GM12873 (cell line): ENCODE results near the gene SLC25A5.

Experiments used
- TF ChIP-seq, protein P1 (sequence below): IDR thresholded peaks from 2 replicates; pipeline ENCODE4 v1.5.1; 2012; ENCODE audit warnings: low read depth, mild to moderate bottlenecking, moderate library complexity, low read length, control low read depth; ENCODE audit not compliant: insufficient read depth; ENCODE audit errors: missing control alignments

SLC25A5 gene

DNA sequence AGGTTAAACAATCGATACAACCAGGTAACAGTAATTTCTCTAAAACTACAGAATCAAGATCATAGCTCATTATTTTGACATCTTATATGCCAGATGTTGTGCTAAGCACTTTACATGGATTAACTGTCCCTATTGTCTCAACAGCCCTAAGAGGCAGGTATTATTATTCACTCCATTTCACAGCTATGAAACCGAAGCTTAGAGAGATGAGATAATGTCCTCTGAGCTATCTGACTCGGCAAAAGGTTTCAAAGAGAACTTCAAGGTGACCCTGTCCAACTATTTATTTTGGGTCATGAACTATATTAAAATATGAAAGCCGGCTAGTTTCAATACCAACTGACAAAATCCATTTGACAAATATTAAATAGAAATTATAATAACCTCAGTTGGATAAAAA lies 10.3 kb downstream of the SLC25A5 start:
- TF ChIP-seq, protein P1, sequence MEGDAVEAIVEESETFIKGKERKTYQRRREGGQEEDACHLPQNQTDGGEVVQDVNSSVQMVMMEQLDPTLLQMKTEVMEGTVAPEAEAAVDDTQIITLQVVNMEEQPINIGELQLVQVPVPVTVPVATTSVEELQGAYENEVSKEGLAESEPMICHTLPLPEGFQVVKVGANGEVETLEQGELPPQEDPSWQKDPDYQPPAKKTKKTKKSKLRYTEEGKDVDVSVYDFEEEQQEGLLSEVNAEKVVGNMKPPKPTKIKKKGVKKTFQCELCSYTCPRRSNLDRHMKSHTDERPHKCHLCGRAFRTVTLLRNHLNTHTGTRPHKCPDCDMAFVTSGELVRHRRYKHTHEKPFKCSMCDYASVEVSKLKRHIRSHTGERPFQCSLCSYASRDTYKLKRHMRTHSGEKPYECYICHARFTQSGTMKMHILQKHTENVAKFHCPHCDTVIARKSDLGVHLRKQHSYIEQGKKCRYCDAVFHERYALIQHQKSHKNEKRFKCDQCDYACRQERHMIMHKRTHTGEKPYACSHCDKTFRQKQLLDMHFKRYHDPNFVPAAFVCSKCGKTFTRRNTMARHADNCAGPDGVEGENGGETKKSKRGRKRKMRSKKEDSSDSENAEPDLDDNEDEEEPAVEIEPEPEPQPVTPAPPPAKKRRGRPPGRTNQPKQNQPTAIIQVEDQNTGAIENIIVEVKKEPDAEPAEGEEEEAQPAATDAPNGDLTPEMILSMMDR, result no peak

DNA sequence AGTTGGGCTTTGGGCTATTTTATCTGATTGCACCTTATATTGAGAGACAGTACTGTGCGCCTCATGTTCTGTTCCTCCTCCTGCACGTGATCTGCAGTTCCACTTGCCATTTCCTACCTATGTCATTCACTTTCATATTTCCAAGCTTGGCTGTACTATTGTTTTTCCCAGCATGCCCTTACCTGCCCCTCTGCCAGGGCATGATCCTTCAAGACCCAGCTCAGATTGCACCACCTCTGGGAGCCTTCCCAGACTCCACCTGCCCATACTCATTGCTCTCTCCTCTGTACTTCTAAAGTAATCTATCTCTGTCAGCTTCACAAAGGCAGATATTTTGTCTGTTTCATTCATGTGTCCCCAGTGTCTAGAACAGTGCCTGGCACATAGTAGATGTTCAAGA lies 11.6 kb downstream of the SLC25A5 start:
- TF ChIP-seq, protein P1, result no peak

DNA sequence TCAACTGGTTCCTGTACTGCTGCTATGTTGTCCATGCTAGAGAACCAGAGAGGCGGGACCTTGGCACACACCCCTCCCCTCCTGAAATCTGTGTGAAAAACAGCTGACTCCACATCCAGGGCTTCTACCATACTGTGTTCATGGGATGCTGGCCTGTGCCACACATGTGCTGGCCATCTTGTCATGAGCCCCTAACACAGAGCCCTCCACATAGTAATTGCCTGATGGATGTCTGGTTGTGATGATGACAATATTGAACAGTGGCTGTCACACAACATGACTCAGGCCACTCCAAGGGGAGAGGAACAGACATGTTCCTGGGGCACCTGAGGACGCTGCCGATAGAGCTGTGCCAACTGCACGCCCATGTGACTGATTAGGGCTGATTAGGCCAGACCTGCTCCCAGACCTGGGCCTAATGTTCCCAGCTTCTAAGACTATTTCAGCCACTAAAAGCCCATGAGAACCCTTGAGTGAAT lies 13.1 kb downstream of the SLC25A5 start:
- TF ChIP-seq, protein P1, result no peak

DNA sequence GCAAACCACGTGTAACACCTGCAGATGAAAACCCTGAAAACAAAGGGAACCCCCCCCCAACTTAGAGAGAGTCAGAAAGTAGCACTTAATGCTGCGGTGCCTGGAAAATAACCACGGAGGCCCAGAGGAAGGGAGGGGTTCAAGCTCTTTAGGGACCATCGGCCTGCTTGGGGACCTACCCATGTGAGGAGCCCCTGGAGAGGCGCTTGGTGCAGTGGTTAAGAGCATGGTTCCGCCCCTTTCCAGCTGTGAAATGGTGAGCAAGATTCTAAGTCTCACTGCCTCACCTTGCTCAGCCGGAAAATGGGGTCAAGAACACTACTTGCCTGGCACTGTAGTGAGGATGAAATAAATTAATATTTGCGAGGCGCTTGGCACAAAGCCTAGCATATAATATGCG lies 13.8 kb downstream of the SLC25A5 start:
- TF ChIP-seq, protein P1, result no peak

DNA sequence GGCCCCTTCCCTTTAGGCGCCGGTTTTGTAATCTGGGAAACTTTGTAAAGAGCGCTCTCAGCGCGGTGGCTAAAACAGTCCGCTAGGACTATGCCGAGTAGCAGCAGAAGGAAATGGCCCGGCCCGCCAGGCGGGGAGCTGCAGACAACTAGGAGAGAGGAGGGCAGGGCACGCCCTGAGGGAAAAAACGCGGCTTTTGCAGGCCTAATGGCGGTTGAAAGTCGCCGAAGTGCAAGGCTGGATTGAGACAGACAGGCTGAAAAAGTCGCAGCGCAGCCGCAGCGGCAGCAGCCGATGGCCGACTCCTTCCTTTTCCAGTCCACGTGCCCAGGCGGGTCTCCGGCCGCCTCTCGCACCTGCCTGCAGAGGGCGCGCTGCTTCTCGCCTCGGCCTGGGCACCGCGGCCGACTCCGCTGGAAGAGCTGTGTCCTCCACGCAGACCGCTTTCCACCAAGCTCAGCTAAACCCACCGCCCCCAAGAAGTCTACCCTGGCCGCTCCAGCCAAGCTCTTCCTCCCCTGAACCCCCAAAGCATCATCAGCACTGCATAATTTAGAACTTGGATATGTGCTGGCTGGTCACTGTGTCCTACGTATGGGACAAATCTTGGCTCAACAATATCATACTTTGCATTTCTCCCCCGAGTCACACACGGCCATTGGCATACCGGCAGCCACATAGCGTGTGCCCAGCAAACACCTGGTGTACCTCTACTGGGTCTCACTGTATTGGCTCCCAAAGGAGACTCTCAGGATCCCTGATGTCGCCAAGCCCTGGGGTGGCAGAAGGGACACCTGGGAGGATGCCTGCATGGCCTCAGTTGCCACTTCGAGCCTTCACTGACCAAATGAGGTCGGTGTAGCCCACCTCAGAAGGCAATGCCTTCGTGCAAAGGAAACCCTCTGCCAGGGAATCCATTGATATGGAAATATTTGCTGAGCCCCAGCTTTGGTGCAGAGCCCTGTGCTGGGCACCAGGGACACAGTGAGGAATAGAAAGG lies 14.5 kb downstream of the SLC25A5 start:
- TF ChIP-seq, protein P1, result peak; percentile 80

DNA sequence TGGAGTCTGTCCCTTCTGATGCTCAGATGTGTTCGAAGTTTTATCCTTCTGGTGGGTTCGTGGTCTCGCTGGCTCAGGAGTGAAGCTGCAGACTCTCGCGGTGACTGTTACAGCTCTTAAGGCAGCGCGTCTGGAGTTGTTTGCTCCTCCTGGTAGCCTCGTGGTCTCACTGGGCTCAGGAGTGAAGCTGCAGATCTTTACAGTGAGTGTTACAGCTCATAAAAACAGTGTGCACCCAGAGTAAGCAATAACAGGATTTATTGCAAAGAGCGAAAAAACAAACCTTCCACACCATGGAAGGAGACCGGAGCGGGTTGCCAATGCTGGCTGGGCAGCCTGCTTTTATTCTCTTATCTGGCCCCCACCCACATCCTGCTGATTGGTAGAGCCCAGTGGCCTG lies 18.5 kb downstream of the SLC25A5 start:
- TF ChIP-seq, protein P1, result no peak

DNA sequence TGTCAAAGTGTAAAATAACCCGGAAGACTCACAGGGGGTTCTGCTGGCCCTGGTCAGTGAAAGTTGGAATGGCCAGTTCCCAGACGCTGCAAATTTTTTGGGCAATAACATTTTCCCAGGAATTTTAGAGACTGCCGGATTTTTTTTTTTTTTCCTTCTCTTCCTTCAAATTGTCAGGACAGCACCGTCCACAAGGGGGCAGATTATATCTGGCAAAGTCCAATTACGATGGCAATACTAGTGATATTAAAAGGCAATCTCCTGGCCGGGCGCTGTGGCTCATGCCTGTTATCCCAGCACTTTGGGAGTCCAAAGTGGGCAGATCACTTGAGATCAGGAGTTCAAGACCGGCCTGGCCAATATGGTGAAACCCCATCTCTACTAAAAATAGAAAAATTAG lies 20.5 kb downstream of the SLC25A5 start:
- TF ChIP-seq, protein P1, result peak; percentile 57
